HUDEP-2 (cell line): ENCODE results near the gene SH3GL2.

Experiments
- DNase-seq, 76 experiments: peaks; one replicate each; lab custom pipeline; 2025; ENCODE audit not compliant: unreplicated experiment in 76 of 76; lab: John Stamatoyannopoulos, UW

The SH3GL2 gene

DNA sequence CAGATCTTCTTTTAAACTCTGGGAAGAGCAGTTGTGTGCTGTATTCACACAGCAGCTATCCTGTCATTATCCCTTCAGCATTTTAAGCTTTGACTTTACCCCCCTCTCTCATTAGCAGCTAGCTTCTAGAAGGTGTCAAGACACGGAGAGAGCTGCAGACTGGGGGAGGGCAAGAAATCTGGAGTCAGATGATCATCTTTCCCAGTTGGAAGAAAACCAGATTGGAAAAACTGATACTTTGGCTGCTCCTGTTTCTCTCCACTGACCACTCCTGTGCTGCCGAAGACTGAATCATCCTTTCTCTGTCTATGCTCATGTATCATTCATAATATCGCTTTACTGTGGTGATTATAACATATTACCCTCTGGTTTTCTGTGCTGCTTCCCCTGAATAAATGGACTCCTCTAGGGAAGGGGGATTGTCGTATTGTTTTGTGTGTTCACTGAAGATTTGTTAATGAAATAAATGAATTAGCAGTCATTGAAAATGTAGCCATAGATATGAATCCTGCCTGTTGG is 75.1 kb downstream of the SH3GL2 start:
- no peak for DNase-seq

DNA sequence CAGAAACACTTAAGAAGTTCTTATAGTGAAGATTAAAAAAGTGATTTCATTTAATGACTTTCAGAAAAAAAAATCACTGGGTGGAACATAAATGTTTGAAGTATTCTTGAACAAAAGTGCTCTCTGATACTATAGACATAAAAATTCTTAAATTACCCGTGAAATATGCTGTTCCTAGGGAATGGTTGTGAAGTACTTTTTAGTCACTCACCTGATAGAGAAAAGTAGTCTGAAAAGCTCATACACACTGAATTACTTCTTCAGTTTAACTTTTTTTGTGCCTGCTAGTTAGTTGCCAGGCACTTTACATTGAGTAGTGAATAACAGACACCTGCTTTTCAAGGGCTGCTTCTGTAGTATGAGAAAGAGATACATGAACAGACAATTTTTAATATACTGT is 78.0 kb downstream of the SH3GL2 start:
- DNase-seq: no peak

DNA sequence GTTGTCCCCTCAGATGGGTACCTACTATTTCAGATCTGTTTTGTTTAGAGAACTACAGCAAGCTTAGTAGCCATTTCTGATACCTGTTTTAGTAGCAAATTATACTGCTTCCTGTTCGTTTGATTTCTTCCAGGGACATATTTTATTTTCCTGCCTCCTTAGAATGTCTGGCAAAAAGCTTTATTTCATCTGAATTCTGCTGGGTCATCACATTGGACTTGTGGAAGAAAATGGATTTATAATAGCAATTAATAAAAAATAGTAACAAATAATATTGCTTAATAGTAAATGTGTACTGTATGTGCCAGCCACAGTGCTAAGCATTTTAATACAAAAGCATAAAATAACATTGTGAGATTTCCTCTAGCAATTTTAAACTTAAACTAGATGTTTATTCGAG is 79.4 kb downstream of the SH3GL2 start:
- no peak for DNase-seq

DNA sequence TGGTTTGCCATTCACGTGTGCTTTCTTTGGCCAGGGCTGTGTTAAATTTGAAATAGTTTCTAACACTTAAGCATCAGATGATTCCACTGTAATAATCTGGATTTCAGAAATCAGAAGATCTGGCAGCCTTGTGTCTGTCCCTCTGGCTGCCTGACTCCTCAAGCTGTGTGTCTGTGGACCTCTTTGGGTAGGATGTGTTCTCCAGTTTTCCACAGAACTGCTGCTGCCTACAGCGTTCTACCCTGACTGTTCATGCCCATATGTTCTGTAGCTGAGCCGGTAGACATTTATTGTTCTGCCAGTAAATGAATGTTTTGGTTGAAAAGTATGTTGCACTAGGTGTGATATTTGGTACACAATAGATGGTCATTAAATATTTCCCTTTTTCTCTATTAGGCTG is 81.3 kb downstream of the SH3GL2 start:
- no peak for DNase-seq

DNA sequence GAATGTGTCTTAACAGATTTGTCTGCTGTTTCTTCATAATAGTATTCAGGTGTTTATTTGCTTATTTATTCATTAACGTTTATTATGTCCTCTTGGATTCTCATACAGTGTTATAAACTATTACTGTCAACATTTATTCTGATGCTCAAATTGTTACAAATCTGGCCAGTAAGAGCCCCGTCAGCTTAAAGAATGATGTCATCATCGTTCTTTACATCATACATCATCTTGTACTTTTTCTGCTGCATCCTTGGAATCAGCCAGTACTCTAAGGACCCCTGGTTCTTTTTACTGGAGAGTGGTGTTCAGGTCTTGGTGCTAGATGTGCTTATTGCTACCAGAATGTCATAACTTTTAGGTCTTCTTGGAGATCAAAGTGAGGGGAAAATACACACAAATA is 86.6 kb downstream of the SH3GL2 start:
- no peak for DNase-seq

DNA sequence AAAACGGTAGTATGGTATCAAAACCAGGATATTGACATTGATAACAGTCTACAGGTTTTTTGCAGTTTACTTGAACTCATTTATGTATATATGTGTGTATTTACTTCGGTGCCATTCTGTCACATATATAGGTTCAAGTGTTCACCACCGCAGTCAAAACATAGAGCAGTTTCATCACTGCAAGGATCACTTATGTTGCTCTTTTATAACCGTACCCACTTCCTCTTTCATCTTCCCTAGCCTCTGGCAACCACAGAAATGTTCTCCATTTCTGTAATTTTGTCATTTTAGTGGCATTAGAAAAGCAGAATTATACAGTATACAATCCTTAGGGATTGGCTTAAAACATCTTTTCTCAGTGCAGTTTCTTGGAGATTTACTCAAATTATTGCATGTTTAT is 90.3 kb downstream of the SH3GL2 start:
- no peak for DNase-seq

DNA sequence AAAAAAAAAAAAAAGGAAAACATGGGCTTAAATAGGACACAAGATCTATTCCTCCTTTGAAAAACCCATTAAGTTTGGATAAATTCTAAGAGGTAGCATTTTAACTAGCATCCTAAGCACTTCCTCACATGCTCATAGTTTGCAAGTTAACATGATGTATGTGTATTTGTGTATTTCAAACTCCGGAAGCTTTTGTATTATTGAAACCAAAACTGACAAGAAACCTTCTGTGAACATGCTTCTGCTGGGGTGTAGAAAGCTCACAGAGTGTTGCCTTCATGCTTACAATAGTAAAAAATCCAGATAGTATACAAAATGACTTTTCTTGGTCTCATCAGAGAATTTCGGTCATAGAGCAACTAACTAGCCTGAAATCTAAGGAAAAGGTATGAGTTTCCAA is 103.8 kb downstream of the SH3GL2 start:
- DNase-seq: no peak

DNA sequence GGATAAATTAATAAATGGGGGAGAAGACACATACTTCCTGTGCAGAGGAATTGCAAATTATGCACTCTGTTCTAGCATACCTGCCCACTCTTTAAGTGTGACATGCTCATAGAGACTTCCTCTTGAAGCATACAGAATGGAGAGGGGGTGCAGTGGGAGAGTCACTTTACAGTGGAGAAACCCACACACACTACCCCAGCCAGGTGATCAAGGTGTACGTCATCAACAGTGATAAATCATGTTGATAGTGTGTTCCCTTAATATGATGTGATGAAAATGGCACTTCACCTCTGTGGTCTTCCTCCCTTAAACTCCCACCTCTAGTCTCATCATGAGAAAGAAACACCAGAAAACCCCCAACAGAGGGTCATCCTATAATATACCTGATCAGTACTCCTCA is 110.0 kb downstream of the SH3GL2 start:
- DNase-seq: no peak

DNA sequence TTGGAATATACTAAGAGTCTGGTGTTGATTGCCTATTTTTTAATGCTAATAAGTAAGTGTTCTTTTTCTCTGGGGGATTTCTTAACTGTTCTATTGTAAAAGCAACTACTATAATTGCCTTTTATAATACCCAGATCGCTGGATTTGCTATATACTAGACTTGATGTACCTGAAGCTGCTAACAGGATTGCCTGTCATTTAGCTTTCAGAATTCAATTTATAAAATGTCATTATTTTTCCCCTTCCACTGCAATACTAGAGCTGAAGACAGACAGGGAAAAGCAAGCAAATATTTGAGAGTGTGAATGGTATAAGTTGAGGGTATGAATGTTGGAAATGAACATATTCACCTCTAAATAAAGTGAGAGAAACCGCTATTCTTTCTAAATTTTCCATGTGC is 115.5 kb downstream of the SH3GL2 start:
- no peak for DNase-seq

DNA sequence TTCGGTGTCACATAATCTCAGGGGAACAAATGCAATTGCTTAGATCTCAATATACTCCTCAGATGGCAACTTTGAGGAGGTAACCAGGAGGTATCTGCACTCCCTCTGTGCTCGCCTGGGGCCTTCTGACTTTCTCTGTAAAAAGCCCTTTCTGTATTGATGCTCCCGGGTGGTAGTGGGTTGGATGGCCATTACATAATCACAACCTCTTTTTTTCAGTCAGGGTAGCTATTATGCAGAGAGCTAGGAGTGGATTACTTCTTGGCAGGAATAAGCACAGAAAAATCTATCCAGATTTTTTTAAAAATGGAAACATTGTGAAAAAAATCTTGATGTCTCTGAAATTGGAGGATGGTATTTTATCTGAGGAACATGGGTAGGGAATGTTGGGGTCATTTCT is 116.6 kb downstream of the SH3GL2 start:
- no peak for DNase-seq

DNA sequence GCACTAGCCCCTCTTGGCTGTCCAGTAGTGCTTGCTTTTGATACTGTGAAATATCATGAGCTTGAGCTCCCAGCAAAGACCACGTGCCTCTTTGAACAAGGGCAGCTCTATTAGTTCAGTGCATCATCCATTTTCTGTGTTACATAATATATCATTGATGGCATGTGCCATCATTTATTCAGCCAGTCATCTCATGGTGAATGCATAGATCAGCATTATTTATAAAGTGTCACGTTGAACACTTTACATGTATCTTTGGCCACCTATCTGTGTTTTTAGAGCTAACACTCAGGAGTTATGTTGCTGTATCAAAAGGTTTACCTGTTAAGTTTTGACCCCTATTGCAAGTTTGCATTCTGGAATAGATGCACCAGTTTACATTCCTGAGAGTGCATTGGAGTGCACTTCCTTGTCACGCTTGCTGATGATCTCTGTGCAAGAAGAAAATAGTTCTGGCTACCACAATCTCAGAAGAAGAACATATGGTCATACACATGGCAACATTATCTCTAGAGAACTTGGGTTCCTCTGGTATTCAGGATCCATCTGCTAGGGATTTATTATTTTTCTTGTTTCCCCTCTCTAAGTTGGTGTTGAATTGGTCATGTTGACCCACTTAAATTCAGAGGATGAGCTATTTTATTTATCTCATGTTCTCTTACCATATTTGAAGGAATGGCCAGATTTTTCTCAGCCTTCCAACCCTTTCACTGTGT is 120.9 kb downstream of the SH3GL2 start:
- DNase-seq: no peak

DNA sequence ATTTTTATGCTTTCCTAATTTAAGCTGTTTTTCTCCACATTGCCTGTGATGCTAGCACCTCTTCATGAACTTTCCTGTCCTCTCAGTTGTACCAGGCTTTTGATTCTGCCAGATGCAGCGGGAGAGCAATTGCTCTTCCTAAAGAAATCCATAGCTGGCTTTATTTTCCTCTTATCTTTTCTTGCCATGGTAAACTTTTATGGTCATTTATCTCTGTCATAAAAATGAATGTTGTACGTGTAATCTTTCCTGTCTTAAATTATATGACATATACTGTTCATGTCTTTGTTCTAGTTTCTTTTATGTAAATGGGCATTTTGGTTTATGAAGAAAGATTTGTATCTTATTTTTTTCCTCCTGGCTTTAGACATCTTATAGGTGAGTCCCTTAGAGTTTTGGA is 127.5 kb downstream of the SH3GL2 start:
- DNase-seq: no peak

DNA sequence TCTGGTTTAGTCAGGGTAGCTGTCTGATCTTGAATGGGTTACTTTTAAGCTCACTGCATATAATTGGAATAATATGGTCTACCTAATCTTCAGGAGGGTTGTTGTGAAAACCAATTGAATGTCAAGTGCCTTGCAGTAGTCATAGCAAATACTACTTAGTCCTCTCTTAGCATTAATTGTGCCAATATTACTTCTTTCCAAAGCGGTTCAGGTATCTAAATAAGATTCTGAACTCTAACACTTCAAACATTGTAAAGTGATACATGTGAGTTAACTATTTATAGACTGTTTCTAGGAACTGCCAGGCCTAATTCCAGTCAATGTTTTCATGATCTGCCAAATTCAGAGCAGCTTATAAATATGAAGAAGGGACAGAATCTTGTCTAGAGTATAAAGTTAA is 140.2 kb downstream of the SH3GL2 start:
- DNase-seq: no peak

DNA sequence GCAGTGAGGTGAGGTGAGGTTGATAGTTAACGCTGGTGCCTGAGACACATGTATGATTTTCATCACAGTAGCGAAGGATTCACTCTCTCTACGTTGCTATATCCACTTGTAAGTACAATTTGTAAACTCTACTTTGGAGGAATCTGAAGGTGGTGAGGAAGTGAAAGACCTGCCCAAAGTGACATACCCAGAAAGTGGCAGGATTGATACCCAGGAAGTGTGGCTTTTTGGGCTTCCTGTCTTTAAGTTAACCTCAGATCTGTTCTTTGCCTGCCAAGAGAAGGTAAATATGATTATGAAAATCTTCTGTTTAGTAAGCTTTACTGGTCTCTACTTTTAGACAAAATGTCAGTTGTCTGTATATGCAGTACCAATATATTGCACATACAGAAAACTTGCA is 143.1 kb downstream of the SH3GL2 start:
- DNase-seq: no peak

DNA sequence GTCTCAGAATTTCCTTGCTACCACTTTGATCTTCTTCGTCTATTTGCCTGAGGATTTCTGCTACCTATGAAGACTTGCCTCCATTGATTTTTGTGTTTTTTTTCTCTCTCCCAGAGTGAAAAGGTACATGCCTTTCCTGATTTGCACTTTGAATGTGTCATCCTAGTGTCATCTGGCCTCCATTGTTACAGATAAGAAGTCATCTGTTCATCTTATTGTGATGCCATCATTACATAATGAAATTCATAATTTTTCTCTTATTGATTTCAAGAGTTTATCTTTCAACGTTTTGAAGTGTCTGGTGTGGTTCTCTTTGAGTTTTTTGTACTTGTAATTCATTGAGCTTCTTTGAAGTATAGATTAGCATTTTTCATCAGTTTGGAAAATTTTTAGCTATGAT is 144.8 kb downstream of the SH3GL2 start:
- DNase-seq: no peak

DNA sequence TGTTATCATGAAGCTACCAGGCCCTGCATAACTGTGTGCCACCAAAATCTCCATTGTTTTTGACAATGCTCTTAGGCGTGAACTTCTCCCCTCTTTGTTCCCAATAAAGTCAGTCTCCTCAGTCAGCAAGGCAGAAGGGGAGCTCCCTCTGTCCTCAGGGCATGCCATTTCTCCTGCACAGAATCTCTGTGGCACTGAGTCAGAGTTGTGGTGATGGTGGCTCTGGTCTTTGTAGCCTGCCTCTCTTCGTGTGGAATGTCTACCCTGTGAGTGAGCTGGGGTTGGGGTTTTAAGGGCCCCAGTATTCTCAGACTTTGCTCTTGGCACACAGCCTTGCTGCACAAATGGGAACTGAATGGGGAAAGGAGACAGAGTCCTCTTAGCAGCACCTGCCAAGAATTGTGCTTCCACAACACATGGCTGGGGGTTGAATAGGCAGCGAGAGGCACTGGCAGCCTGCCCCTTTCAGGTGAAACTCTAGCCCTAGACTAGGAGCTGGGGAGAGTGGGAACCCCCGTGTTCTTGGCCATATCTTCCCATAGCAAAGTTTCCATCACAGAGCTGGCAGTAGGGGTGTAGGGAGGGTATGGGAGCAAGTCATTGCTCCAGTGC is 146.6 kb downstream of the SH3GL2 start:
- DNase-seq: no peak

DNA sequence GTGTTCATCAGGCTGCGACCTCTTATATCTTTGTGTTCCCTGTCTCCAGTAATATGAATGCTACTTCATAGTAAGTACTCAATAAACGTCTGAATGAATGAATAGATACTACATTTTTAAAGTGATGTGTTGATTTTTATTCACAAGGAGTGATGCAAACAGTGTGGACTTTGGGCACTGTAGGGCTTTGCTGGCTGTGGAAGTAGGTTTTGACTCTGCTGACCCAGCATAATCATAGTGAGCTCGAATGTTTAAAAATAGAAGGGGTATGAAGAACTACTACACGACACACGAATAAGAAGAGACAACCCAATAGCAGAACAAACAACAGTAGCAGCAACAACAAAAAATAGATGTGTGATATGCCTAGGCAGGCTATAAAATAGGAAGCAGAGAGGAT is 147.4 kb downstream of the SH3GL2 start:
- no peak for DNase-seq

DNA sequence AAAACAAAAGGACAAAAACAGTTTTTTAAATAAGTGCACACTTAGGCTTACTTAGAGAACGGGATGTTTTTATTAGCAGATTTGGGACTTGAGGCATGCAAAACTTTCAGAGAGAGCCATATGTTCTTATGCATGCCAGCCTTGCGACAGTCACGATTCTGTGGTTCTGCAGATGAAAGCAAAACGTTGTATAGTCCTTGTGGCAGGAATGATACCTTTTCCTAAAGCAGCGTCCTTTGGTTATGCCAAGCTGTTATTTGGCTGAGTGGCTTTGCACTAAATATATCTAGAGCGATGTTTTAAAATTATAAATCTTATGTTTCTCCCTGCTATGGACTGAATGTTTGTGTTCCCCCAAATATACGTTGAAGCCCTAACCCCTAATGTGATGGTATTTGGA is 152.0 kb downstream of the SH3GL2 start:
- DNase-seq: no peak

DNA sequence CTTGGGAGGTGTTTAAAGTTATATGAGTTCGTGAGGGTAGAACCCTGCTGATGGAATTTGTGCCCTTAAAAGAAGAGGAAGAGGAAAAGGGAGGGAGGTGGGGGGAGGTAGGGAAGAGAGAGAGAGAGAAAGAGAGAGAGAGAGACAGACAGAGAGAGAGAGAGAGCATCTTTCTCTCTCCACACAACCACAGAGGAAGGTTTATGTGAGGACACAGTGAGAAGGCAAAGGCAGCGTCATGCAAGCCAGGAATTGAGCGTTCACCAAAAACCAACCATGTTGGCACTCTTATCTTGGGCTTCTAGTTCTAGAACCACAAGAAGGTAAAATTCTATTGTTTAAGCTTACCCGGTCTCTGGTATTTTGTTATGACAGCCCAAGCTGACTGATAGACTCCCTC is 152.4 kb downstream of the SH3GL2 start:
- no peak for DNase-seq

DNA sequence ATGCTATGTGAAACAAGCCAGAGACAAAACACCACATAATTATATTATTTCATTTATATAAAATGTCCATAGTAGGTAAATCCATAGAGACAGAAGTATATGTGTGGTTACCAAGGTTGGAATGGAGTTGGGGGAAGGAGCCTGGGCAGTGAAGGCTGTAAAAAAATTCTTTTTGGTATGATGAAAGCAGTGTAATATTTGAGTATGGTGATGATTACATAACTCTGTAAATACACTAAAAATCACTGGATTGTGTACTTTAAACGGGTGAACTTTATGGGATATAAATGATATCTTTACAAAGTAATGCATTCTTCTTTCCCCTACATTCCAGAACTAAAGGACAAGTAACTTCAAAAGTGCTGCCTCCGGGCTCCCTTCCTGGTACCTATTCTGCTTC is 155.8 kb downstream of the SH3GL2 start:
- no peak for DNase-seq

DNA sequence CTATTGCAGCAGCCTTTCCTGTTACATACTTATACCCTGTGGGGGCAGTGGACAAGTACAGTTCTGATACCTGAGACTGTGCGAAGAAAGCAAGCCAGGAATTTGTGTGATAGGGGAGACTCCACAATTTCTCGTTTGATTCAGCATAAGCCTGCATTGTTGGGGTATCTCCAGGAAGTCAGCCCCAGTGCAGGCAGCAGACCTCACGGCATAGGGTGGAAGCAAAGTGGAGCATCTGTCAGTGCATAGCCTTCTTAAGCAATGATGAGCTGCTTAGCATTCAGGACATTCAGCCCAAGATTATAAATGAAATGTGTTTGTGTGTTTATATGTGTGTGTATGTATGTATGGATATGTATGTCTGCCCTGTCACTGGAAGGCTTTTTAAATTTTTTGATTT is 157.0 kb downstream of the SH3GL2 start:
- DNase-seq: no peak

DNA sequence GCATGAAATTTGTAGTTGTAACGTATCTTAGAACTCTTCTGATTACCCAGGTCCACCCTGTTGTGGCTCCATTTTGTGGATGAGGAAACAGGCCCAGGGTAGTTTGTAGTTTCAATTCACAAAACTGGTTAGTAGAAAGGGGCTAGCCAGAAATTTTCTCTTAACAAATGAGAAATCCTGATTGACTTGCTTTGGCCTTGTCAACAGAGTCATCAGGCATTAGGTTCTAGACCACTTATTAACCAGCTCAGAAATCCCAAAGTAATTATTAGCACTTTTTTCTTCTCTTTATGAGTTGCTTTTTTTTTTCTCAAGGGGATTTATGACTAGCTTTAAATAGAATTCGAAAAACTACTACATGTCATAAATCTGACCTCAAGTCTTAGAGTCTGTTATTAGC is 160.2 kb downstream of the SH3GL2 start:
- DNase-seq: no peak

DNA sequence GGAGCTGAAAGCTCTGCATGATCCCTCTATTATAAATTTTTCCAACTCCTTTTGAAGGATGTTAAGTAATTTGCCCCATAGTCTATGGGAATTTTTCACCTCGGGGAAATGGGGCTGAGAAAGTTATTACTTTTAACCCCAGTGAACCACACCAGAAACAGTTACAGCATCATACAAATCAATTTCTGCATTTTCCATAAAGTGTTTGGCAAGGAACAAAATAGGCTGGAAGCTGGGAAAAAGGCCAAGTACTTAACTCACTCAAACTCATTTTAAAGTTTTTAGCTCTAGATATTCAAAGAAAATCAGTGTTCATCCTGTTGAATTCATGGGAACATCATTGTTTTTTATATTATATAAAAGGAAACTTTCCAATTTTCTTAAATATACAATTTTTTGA is 160.9 kb downstream of the SH3GL2 start:
- DNase-seq: no peak
